IMR-90 (cell line): ENCODE measurements around the gene NEUROD2. TPM values are rescaled to one million over a fixed set of nuclear protein-coding genes. Genes with fewer than 3 reads are reported as not detected.

ENCODE experiments used
- ATAC-seq: fragments of 200-7000 bp; cut with Tn5 transposase; 2 replicates; pipeline ENCODE4 v1.9.1; 2020; ENCODE audit warnings: low read depth, mild to moderate bottlenecking, moderate library complexity
- BruUV-seq: library from RNA; stranded (reverse); fragments of 400-500 nt; replicated peaks from 2 replicates; lab custom pipeline; 2021; lab: Mats Ljungman, UMichigan
- CTCF ChIA-PET: fragments of 300-600 bp; formaldehyde crosslinking; extraction: SDS; loops from one replicate; lab custom pipeline; 2021; ENCODE audit warnings: antibody characterized with exemption; lab: Yijun Ruan, JAX
- POLR2A ChIA-PET: fragments of 300-600 bp; sonication (Branson Sonifier 250); formaldehyde crosslinking; loops from one replicate; lab custom pipeline; 2022; ENCODE audit warnings: antibody characterized with exemption; ENCODE audit not compliant: unreplicated experiment; lab: Charles Lee
- DNase-seq: peaks from one replicate; pipeline ENCODE4 v3.0.0; 2013
- H2AFZ ChIP-seq: replicated peaks from 2 replicates; pipeline ENCODE3; 2013; ENCODE audit warnings: low read length, mild to moderate bottlenecking; ENCODE audit not compliant: poor library complexity
- H2AK5ac ChIP-seq: 2 replicates; pipeline ENCODE4 v1.6.1; 2013; ENCODE audit warnings: low read depth, low read length, inconsistent platforms
- H2AK9ac ChIP-seq: replicated peaks from 2 replicates; pipeline ENCODE3; 2013; ENCODE audit warnings: mild to moderate bottlenecking, low read depth, low read length, moderate library complexity; ENCODE audit not compliant: poor library complexity
- H2BK120ac ChIP-seq: 2 replicates; pipeline ENCODE4 v1.6.1; 2013; ENCODE audit warnings: low read depth, low read length, inconsistent platforms
- H2BK15ac ChIP-seq: 3 replicates; pipeline ENCODE4 v1.6.1; 2013; ENCODE audit warnings: low read depth, low read length, inconsistent platforms
- H2BK20ac ChIP-seq: 2 replicates; pipeline ENCODE4 v1.6.1; 2013; ENCODE audit warnings: low read depth, mild to moderate bottlenecking, inconsistent platforms, low read length, moderate library complexity
- H2BK5ac ChIP-seq: 2 replicates; pipeline ENCODE4 v1.6.1; 2013; ENCODE audit warnings: mild to moderate bottlenecking, low read depth, low read length, inconsistent platforms; ENCODE audit not compliant: poor library complexity, severe bottlenecking
- H3K14ac ChIP-seq: replicated peaks from 2 replicates; pipeline ENCODE4 v1.6.1; 2013; ENCODE audit warnings: low read depth, low read length, inconsistent platforms
- H3K18ac ChIP-seq: 2 replicates; pipeline ENCODE4 v1.6.1; 2013; ENCODE audit warnings: low read depth, low read length, control low read depth
- H3K23ac ChIP-seq: 2 replicates; pipeline ENCODE4 v1.6.1; 2013; ENCODE audit warnings: low read depth, low read length, inconsistent platforms
- H3K27ac ChIP-seq: 2 replicates; pipeline ENCODE4 v1.5.1; 2013; ENCODE audit warnings: mild to moderate bottlenecking, control low read depth, low read length; ENCODE audit not compliant: insufficient read depth
- H3K27me3 ChIP-seq: 2 replicates; pipeline ENCODE4 v1.6.1; 2013; ENCODE audit warnings: low read length; ENCODE audit not compliant: control insufficient read depth, insufficient read depth
- H3K36me3 ChIP-seq: 2 replicates; pipeline ENCODE4 v1.6.1; 2013; ENCODE audit warnings: low read length, mixed read lengths; ENCODE audit not compliant: control insufficient read depth, insufficient read depth
- H3K4ac ChIP-seq: 2 replicates; pipeline ENCODE4 v1.6.1; 2013; ENCODE audit warnings: low read depth, low read length, inconsistent platforms
- H3K4me1 ChIP-seq: 2 replicates; pipeline ENCODE4 v1.6.1; 2013; ENCODE audit warnings: low read length, mixed read lengths; ENCODE audit not compliant: control insufficient read depth, insufficient read depth
- H3K4me2 ChIP-seq: 2 replicates; pipeline ENCODE4 v1.6.1; 2013; ENCODE audit warnings: low read depth, mild to moderate bottlenecking, control low read depth, low read length, moderate library complexity
- H3K4me3 ChIP-seq: 2 replicates; pipeline ENCODE4 v1.5.1; 2013; ENCODE audit warnings: low read depth, mild to moderate bottlenecking, control low read depth, low read length, moderate library complexity; ENCODE audit not compliant: insufficient read depth
- H3K56ac ChIP-seq: 2 replicates; pipeline ENCODE4 v1.6.1; 2013; ENCODE audit warnings: low read length, inconsistent platforms; ENCODE audit not compliant: insufficient read depth; ENCODE audit errors: extremely low read depth
- H3K79me1 ChIP-seq, 2 experiments: 2 replicates each; pipeline ENCODE4 v1.6.1; 2013; ENCODE audit warnings: low read length in 2 of 2, inconsistent platforms in 1 of 2, low read depth in 1 of 2
- H3K9ac ChIP-seq: 2 replicates; pipeline ENCODE4 v1.6.1; 2013; ENCODE audit warnings: low read depth, low read length, control low read depth
- H3K9me1 ChIP-seq: 2 replicates; pipeline ENCODE4 v1.6.1; 2013; ENCODE audit warnings: low read length, inconsistent platforms; ENCODE audit not compliant: insufficient read depth
- H3K9me3 ChIP-seq: 2 replicates; pipeline ENCODE4 v1.6.1; 2013; ENCODE audit warnings: low read length; ENCODE audit not compliant: control insufficient read depth, insufficient read depth
- H4K20me1 ChIP-seq: 2 replicates; pipeline ENCODE4 v1.6.1; 2013; ENCODE audit warnings: low read length, inconsistent platforms; ENCODE audit not compliant: insufficient read depth
- H4K5ac ChIP-seq: 2 replicates; pipeline ENCODE4 v1.6.1; 2013; ENCODE audit warnings: mild to moderate bottlenecking, low read depth, low read length, control low read depth
- H4K8ac ChIP-seq, 2 experiments: 2 replicates each; pipeline ENCODE4 v1.6.1; 2013; ENCODE audit warnings: low read depth in 2 of 2, low read length in 2 of 2, control low read depth in 1 of 2, inconsistent platforms in 1 of 2
- H4K91ac ChIP-seq: 2 replicates; pipeline ENCODE4 v1.6.1; 2013; ENCODE audit warnings: low read depth, low read length, inconsistent platforms; ENCODE audit not compliant: insufficient read depth
- CHD1 ChIP-seq: IDR thresholded peaks from 2 replicates; pipeline ENCODE4 v1.6.1; 2012; ENCODE audit warnings: low read depth, low read length, improper control_type of control experiment
- MXI1 ChIP-seq: IDR thresholded peaks from 2 replicates; pipeline ENCODE4 v1.6.1; 2012; ENCODE audit warnings: low read depth, mild to moderate bottlenecking, low read length, moderate library complexity, borderline replicate concordance
- RFX5 ChIP-seq: IDR thresholded peaks from 2 replicates; pipeline ENCODE4 v1.8.0; 2012; ENCODE audit warnings: low read depth, mild to moderate bottlenecking, low read length, moderate library complexity
- SMC3 ChIP-seq: fragments of 150-350 bp; IDR thresholded peaks from 2 replicates; pipeline ENCODE4 v1.6.1; 2016; ENCODE audit warnings: low read depth, mild to moderate bottlenecking, antibody characterized with exemption, low read length, moderate library complexity
- whole genome bisulfite sequencing, 2 experiments: methylation state at CpG; one replicate each; pipeline versions ENCODE4 v1.1.5 to v1.1.7; 2013; ENCODE audit warnings: missing lambda C conversion rate in 2 of 2; ENCODE audit not compliant: insufficient read length in 1 of 2; ENCODE audit errors: extremely low coverage in 2 of 2; 5-methylcytosine and 5-hydroxymethylcytosine counted together
- dilution Hi-C: fragments of 300-500 bp; cut with HindIII; formaldehyde crosslinking; loops from one replicate; pipeline ENCODE4 v1.14.3; 2018; ENCODE audit warnings: low sequenced_read_pairs; ENCODE audit not compliant: unreplicated experiment
- in situ Hi-C: fragments of 300-500 bp; cut with MboI; formaldehyde crosslinking; loops from 3 replicates; pipeline ENCODE4 v1.14.3; 2019; ENCODE audit warnings: low sequenced_read_pairs, inconsistent platforms, mixed read lengths
- intact Hi-C: fragments of 100-400 bp; cut with micrococcal nuclease; formaldehyde crosslinking; loops from 2 replicates; pipeline ENCODE4 v1.10.0; 2022
- polyA plus RNA-seq, 3 experiments: library from polyadenylated mRNA; depleted of rRNA; stranded (reverse); fragments of >200 nt; gene quantifications; 2 replicates each; pipeline ENCODE4 v1.2.3, GENCODE V29; 2012; ENCODE audit warnings: low replicate concordance in 1 of 3
- total RNA-seq: library from RNA; depleted of rRNA; stranded (reverse); fragments of >200 nt; gene quantifications from 2 replicates; pipeline ENCODE4 v1.2.3, GENCODE V29; 2012

NEUROD2 gene
- total and polyA plus RNA-seq, 2 of the 4 experiments (the other 2 are of a cell fraction), result not detected

DNA sequence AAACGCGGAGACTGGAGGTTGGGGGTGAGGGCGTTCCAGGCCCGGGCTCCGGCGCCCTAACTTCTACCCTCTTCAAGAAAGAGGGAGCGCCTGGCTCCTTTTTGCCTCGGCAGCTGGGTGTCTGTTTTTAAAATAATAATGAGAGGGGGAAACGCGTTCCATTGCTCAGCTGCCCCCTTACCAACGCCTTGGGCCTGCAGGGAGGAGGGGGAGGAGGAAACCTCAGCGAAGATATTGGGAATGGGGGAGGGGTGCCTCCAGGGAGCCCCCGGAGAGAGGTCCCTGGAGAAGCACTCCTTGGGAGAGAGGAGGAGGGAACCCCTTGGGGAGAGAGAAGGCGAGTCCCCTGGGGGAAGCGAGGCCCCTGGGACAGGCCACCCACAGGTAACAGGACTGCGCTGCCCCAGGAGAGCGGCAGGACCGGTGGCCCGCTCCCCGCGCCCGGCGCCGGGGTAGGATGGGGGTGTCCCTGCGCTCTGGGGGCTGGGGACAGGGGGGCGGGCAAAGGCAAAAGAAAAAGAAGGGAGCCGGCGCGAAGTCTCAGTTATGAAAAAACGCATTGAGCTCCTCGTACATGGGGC lies 2.7 kb downstream of the NEUROD2 start:
- ChIA-PET CTCF (interaction anchor here (0.7 kb wide), 1 partner anchor 65 kb away, joined by 3 read pairs; no protein-coding TSS in a partner anchor), POLR2A (no interaction called here)
- H2AFZ ChIP-seq, result no peak overlapping the region
- H3K9me3 ChIP-seq, result 0 out of 2 replicates have a peak, but pooled peaks cover 2% of the 10 kb centered on the region
- H2AK5ac ChIP-seq, result no peak overlapping the region
- no peak overlapping the region for H4K5ac ChIP-seq
- no peak overlapping the region for H3K56ac ChIP-seq
- H3K4ac ChIP-seq, result no peak overlapping the region
- H3K18ac ChIP-seq, result no peak overlapping the region
- no peak overlapping the region for H3K4me3 ChIP-seq
- H3K4me1 ChIP-seq, result no peaks in the 10 kb centered on the region; the same call in 1 of the 2 replicates
- whole genome bisulfite sequencing, 2 experiments, result 0% methylated on average over 8 of the region's 31 CpGs; no CpG with 5 or more reads in 1 of the 2 experiments
- no peak overlapping the region for H4K8ac ChIP-seq
- dilution Hi-C loops (no loop called here), intact Hi-C loops (no loop called here), in situ Hi-C loops (no loop called here)
- no peak overlapping the region for H4K91ac ChIP-seq
- H3K27ac ChIP-seq, result no peak overlapping the region
- no peak overlapping the region for H3K23ac ChIP-seq
- H2BK15ac ChIP-seq, result no peak overlapping the region
- no peak overlapping the region for H2AK9ac ChIP-seq
- BruUV-seq, result no TSS peak
- no peak overlapping the region for H3K4me2 ChIP-seq
- H2BK20ac ChIP-seq, result no peak overlapping the region
- peaks cover 98% of the 10 kb centered on the region for H3K27me3 ChIP-seq
- no peaks in the 10 kb centered on the region for H3K79me1 ChIP-seq
- H3K9me1 ChIP-seq, result no peaks in the 10 kb centered on the region
- no peak overlapping the region for H3K9ac ChIP-seq
- TF ChIP-seq SMC3 (no peak), CHD1 (no peak), MXI1 (no peak), RFX5 (no peak)
- no peak overlapping the region for H2BK120ac ChIP-seq
- ATAC-seq, result no peak
- no peak overlapping the region for H2BK5ac ChIP-seq
- H3K14ac ChIP-seq, result no peak overlapping the region
- H4K20me1 ChIP-seq, result peaks cover 10% of the 10 kb centered on the region; the same call in 1 of the 2 replicates
- no peak for DNase-seq
- no peaks in the 10 kb centered on the region for H3K36me3 ChIP-seq
